NCI-H82 treated with DMSO at 0.1 percent for 48 hours (cell line): Measurements from ENCODE around the gene RNF208.

Source experiments
- DNase-seq: peaks from one replicate; lab custom pipeline; 2025; ENCODE audit not compliant: unreplicated experiment; lab: John Stamatoyannopoulos, UW

Gene RNF208

GRCh38 chr9:137193771-137194170 is 28.3 kb downstream of the RNF208 start:
- DNase-seq: no peak

- no peak for DNase-seq
Measured at GRCh38 chr9:137192859-137193258, 29.2 kb downstream of the RNF208 start.

GRCh38 chr9:137192448-137192780 is 29.6 kb downstream of the RNF208 start:
- DNase-seq: no peak

GRCh38 chr9:137191691-137192447 is 30.2 kb downstream of the RNF208 start:
- DNase-seq: no peak

- DNase-seq: no peak
Measured at GRCh38 chr9:137191245-137191644, 30.8 kb downstream of the RNF208 start.

GRCh38 chr9:137190315-137190856 is 31.7 kb downstream of the RNF208 start:
- DNase-seq: no peak

- DNase-seq: no peak
Measured at GRCh38 chr9:137189297-137190295, 32.4 kb downstream of the RNF208 start.

GRCh38 chr9:137188490-137189296 is 33.3 kb downstream of the RNF208 start, which contains the start of the genes ANAPC2 and SSNA1:
ANAPC2 (minus strand) TSS chr9:137188560; CDS start chr9:137188532, 28 bp downstream.
SSNA1 (plus strand) TSS chr9:137188676; CDS start chr9:137188727, 51 bp downstream.
- peak; percentile 52 for DNase-seq

GRCh38 chr9:137188086-137188489 is 34.0 kb downstream of the RNF208 start:
- DNase-seq: no peak

- DNase-seq: no peak
Measured at GRCh38 chr9:137187386-137187785, 34.7 kb downstream of the RNF208 start.

GRCh38 chr9:137186385-137186784 is 35.7 kb downstream of the RNF208 start:
- no peak for DNase-seq

- no peak for DNase-seq
Measured at GRCh38 chr9:137185921-137186320, 36.1 kb downstream of the RNF208 start.

- no peak for DNase-seq
Measured at GRCh38 chr9:137184881-137185660, 37.0 kb downstream of the RNF208 start.

GRCh38 chr9:137183980-137184595 is 38.0 kb downstream of the RNF208 start:
- DNase-seq: no peak

- DNase-seq: no peak
Measured at GRCh38 chr9:137182836-137183235, 39.2 kb downstream of the RNF208 start.

GRCh38 chr9:137181680-137182079 is 40.4 kb downstream of the RNF208 start:
- no peak for DNase-seq

GRCh38 chr9:137180491-137180890 is 41.5 kb downstream of the RNF208 start:
- no peak for DNase-seq

- DNase-seq: no peak
Measured at GRCh38 chr9:137179761-137180160, 42.3 kb downstream of the RNF208 start.

GRCh38 chr9:137178939-137179630 is 43.0 kb downstream of the RNF208 start:
- DNase-seq: no peak
